NB4 (cell line): Measurements from ENCODE around the gene ASPHD1.
"Not testable (repeated sequence)": the region's sequence is repeated elsewhere in the genome, so short reads cannot be mapped to it uniquely, and the experiment has no call there.

ENCODE experiments used
- DNase-seq: peaks from one replicate; pipeline ENCODE4 v3.0.0; 2010; ENCODE audit warnings: low read depth
- H3K4me3 ChIP-seq: one replicate; pipeline ENCODE4 v1.5.1; 2011; ENCODE audit warnings: mild to moderate bottlenecking, low read depth, low read length, moderate library complexity
- CTCF ChIP-seq: IDR thresholded peaks from one replicate; pipeline ENCODE4 v1.5.1; 2012; ENCODE audit warnings: low read depth, low read length
- MAX ChIP-seq: IDR thresholded peaks from 2 replicates; pipeline ENCODE4 v1.6.1; 2011; ENCODE audit warnings: low read depth, low read length
- MYC ChIP-seq: IDR thresholded peaks from 2 replicates; pipeline ENCODE4 v1.6.1; 2011; ENCODE audit warnings: low read depth, low read length
- POLR2A ChIP-seq: IDR thresholded peaks from 2 replicates; pipeline ENCODE4 v1.6.1; 2011; ENCODE audit warnings: mild to moderate bottlenecking; ENCODE audit not compliant: insufficient read length; ENCODE audit errors: extremely low read depth

The ASPHD1 gene

GRCh38 chr16:29883987-29884386 is 16.3 kb upstream of the ASPHD1 start:
- no peak for DNase-seq
- H3K4me3 ChIP-seq: no peak overlapping the region
- TF ChIP-seq MYC: no peak

GRCh38 chr16:29889372-29889771 is 10.9 kb upstream of the ASPHD1 start:
- DNase-seq, H3K4me3 ChIP-seq: not testable (repeated sequence)

GRCh38 chr16:29891525-29892457 is 8.5 kb upstream of the ASPHD1 start:
- TF ChIP-seq MYC (no peak), POLR2A (no peak), CTCF (no peak), MAX (no peak)
- peak; percentile 69 for DNase-seq
- H3K4me3 ChIP-seq: no peak overlapping the region

- no peak for DNase-seq
- no peak overlapping the region for H3K4me3 ChIP-seq
- no peak for TF ChIP-seq MYC
- no peak for TF ChIP-seq POLR2A
- no peak for TF ChIP-seq MAX
- TF ChIP-seq CTCF: no peak
These were observed 7.9 kb upstream of the ASPHD1 start for GRCh38 chr16:29892458-29892813.

GRCh38 chr16:29893553-29893952 is 6.7 kb upstream of the ASPHD1 start:
- TF ChIP-seq POLR2A: no peak
- no peak for TF ChIP-seq MYC
- TF ChIP-seq CTCF: no peak
- TF ChIP-seq MAX: no peak
- no peak for DNase-seq
- H3K4me3 ChIP-seq: no peak overlapping the region

GRCh38 chr16:29894352-29894751 is 5.9 kb upstream of the ASPHD1 start:
- no peak for DNase-seq
- no peak overlapping the region for H3K4me3 ChIP-seq
- TF ChIP-seq MAX (no peak), MYC (no peak), CTCF (no peak), POLR2A (no peak)

- no peak for DNase-seq
- TF ChIP-seq MYC (no peak), CTCF (no peak), MAX (no peak), POLR2A (no peak)
- H3K4me3 ChIP-seq: no peak overlapping the region
These were observed 3.4 kb upstream of the ASPHD1 start for GRCh38 chr16:29896841-29897240.
